ENCODE results near the gene APAF1. TPM values are rescaled to one million over a fixed set of nuclear protein-coding genes. Genes with fewer than 3 reads are reported as not detected.
A peak's percentile ranks its signal among the peaks of the same experiment; 100 is the strongest.

APAF1 gene
- total RNA-seq, 1 donor from 2014 or later: 20.7 TPM

- Mint-ChIP-seq H3K27me3 (peaks cover 12% of the 10 kb centered on the region), H3K9me3 (no peaks in the 10 kb centered on the region), H3K27ac (no peak overlapping the region), H3K4me3 (no peak overlapping the region), H3K36me3 (ENCODE audit: low read depth) (no peaks in the 10 kb centered on the region), H3K4me1 (no peaks in the 10 kb centered on the region)
- DNase-seq: no peak
- intact Hi-C loops (cut with micrococcal nuclease): no loop called here
Measured at GRCh38 chr12:98767248-98767647, 122.2 kb downstream of the APAF1 start.

- no peaks in the 10 kb centered on the region for H3K36me3 Mint-ChIP-seq (ENCODE audit: low read depth)
- peaks cover 8% of the 10 kb centered on the region for H3K27me3 Mint-ChIP-seq
- no peaks in the 10 kb centered on the region for H3K9me3 Mint-ChIP-seq
- intact Hi-C loops (cut with micrococcal nuclease): no loop called here
- no peak overlapping the region for H3K27ac Mint-ChIP-seq
- no peaks in the 10 kb centered on the region for H3K4me1 Mint-ChIP-seq
- DNase-seq: no peak
- H3K4me3 Mint-ChIP-seq: no peak overlapping the region
Measured at GRCh38 chr12:98769068-98769467, 124.0 kb downstream of the APAF1 start.

- no peaks in the 10 kb centered on the region for H3K9me3 Mint-ChIP-seq
- DNase-seq: no peak
- peaks cover 3% of the 10 kb centered on the region for H3K27me3 Mint-ChIP-seq
- no peaks in the 10 kb centered on the region for H3K4me1 Mint-ChIP-seq
- H3K36me3 Mint-ChIP-seq (ENCODE audit: low read depth): no peaks in the 10 kb centered on the region
- H3K27ac Mint-ChIP-seq: no peak overlapping the region
- intact Hi-C loops (cut with micrococcal nuclease): no loop called here
- H3K4me3 Mint-ChIP-seq: no peak overlapping the region
Measured at GRCh38 chr12:98770230-98770629, 125.1 kb downstream of the APAF1 start.

- Mint-ChIP-seq H3K27ac (peak overlapping the region; percentile 11), H3K27me3 (peaks cover 6% of the 10 kb centered on the region), H3K4me3 (no peak overlapping the region), H3K4me1 (no peaks in the 10 kb centered on the region), H3K9me3 (no peaks in the 10 kb centered on the region), H3K36me3 (ENCODE audit: low read depth) (no peaks in the 10 kb centered on the region)
- no peak for DNase-seq
- intact Hi-C loops (cut with micrococcal nuclease): no loop called here
Measured at GRCh38 chr12:98771811-98772752, 127.0 kb downstream of the APAF1 start.

- Mint-ChIP-seq H3K36me3 (ENCODE audit: low read depth) (no peaks in the 10 kb centered on the region), H3K9me3 (no peaks in the 10 kb centered on the region), H3K4me3 (no peak overlapping the region), H3K27me3 (peaks cover 3% of the 10 kb centered on the region), H3K4me1 (no peaks in the 10 kb centered on the region), H3K27ac (no peak overlapping the region)
- no peak for DNase-seq
- intact Hi-C loops (cut with micrococcal nuclease): no loop called here
Measured at GRCh38 chr12:98772818-98773217, 127.7 kb downstream of the APAF1 start.

- no peak overlapping the region for H3K27ac Mint-ChIP-seq
- intact Hi-C loops (cut with micrococcal nuclease): no loop called here
- no peak for DNase-seq
- H3K4me1 Mint-ChIP-seq: no peaks in the 10 kb centered on the region
- H3K9me3 Mint-ChIP-seq: no peaks in the 10 kb centered on the region
- no peaks in the 10 kb centered on the region for H3K36me3 Mint-ChIP-seq (ENCODE audit: low read depth)
- peaks cover 20% of the 10 kb centered on the region for H3K27me3 Mint-ChIP-seq
- H3K4me3 Mint-ChIP-seq: no peak overlapping the region
Measured at GRCh38 chr12:98780261-98780660, 135.2 kb downstream of the APAF1 start.

- no peak overlapping the region for H3K4me3 Mint-ChIP-seq
- DNase-seq: no peak
- H3K27me3 Mint-ChIP-seq: peaks cover 24% of the 10 kb centered on the region
- H3K36me3 Mint-ChIP-seq (ENCODE audit: low read depth): no peaks in the 10 kb centered on the region
- H3K9me3 Mint-ChIP-seq: no peaks in the 10 kb centered on the region
- H3K4me1 Mint-ChIP-seq: no peaks in the 10 kb centered on the region
- intact Hi-C loops (cut with micrococcal nuclease): no loop called here
- H3K27ac Mint-ChIP-seq: no peak overlapping the region
Measured at GRCh38 chr12:98783420-98783819, 138.3 kb downstream of the APAF1 start.

Other genes with a start within 250 kb of the APAF1 start
- 326 and 353 TPM in 2 replicates for gene TMPO, start 129.7 kb upstream of the APAF1 start, total RNA-seq
- gene SLC25A3, start 51.6 kb upstream of the APAF1 start, total RNA-seq: 598 and 612 TPM in 2 replicates
- 35.0 and 36.9 TPM in 2 replicates for gene IKBIP, start 502 bp upstream of the APAF1 start, total RNA-seq

Measured in activated CD4-positive, alpha-beta T cell treated with anti-CD3 and anti-CD28 coated beads, Interleukin-2, amount 10 ng/mL, durations not matched to agents 24 days and 14 days (primary cell).